ENCODE data around the gene SLC17A9.

The SLC17A9 gene

GRCh38 chr20:62990306-62990825 lies 37.9 kb downstream of the SLC17A9 start:
- TF ChIP-seq POLR2A (IDR thresholded peaks at IDR 0.05; ENCODE audit: low read length) (no peak), GATA1 (IDR thresholded peaks at IDR 0.05; ENCODE audit: low read depth, low read length) (no peak)
- no peak for DNase-seq

- TF ChIP-seq GATA1 (IDR thresholded peaks at IDR 0.05; ENCODE audit: low read depth, low read length) = no peak
- no peak for TF ChIP-seq POLR2A (IDR thresholded peaks at IDR 0.05; ENCODE audit: low read length)
- DNase-seq = no peak
Measured at GRCh38 chr20:62991196-62991807, 38.8 kb downstream of the SLC17A9 start.

- TF ChIP-seq POLR2A (IDR thresholded peaks at IDR 0.05; ENCODE audit: low read length) (no peak), GATA1 (IDR thresholded peaks at IDR 0.05; ENCODE audit: low read depth, low read length) (no peak)
- DNase-seq = no peak
Measured at GRCh38 chr20:62991863-62992262, 39.4 kb downstream of the SLC17A9 start.

- no peak for DNase-seq
- no peak for TF ChIP-seq GATA1 (IDR thresholded peaks at IDR 0.05; ENCODE audit: low read depth, low read length)
- TF ChIP-seq POLR2A (IDR thresholded peaks at IDR 0.05; ENCODE audit: low read length) = no peak
Measured at GRCh38 chr20:62993856-62994494, 41.5 kb downstream of the SLC17A9 start.

- no peak for TF ChIP-seq POLR2A (IDR thresholded peaks at IDR 0.05; ENCODE audit: low read length)
- TF ChIP-seq GATA1 (IDR thresholded peaks at IDR 0.05; ENCODE audit: low read depth, low read length) = no peak
- no peak for DNase-seq
Measured at GRCh38 chr20:62994869-62995281, 42.4 kb downstream of the SLC17A9 start.

- no peak for DNase-seq
Measured at GRCh38 chr20:62995481-62995880, 43.0 kb downstream of the SLC17A9 start.

GRCh38 chr20:62995898-62996595 lies 43.5 kb downstream of the SLC17A9 start:
- TF ChIP-seq GATA1 (IDR thresholded peaks at IDR 0.05; ENCODE audit: low read depth, low read length) (no peak), POLR2A (IDR thresholded peaks at IDR 0.05; ENCODE audit: low read length) (no peak)
- DNase-seq = no peak

More at GRCh38 chr20:62995481-62995880, 43.0 kb downstream of the SLC17A9 start:
- no peak for TF ChIP-seq POLR2A (IDR thresholded peaks at IDR 0.05; ENCODE audit: low read length)
- TF ChIP-seq GATA1 (IDR thresholded peaks at IDR 0.05; ENCODE audit: low read depth, low read length) = no peak

- DNase-seq = no peak
- TF ChIP-seq POLR2A (IDR thresholded peaks at IDR 0.05; ENCODE audit: low read length) (no peak), GATA1 (IDR thresholded peaks at IDR 0.05; ENCODE audit: low read depth, low read length) (no peak)
Measured at GRCh38 chr20:62996596-62996982, 44.1 kb downstream of the SLC17A9 start.

- DNase-seq = no peak
- TF ChIP-seq POLR2A (IDR thresholded peaks at IDR 0.05; ENCODE audit: low read length) (no peak), GATA1 (IDR thresholded peaks at IDR 0.05; ENCODE audit: low read depth, low read length) (no peak)
Measured at GRCh38 chr20:62997417-62998035, 45.0 kb downstream of the SLC17A9 start.

GRCh38 chr20:62998449-62998848 lies 45.9 kb downstream of the SLC17A9 start:
- no peak for DNase-seq
- TF ChIP-seq GATA1 (IDR thresholded peaks at IDR 0.05; ENCODE audit: low read depth, low read length) (no peak), POLR2A (IDR thresholded peaks at IDR 0.05; ENCODE audit: low read length) (no peak)

- TF ChIP-seq POLR2A (IDR thresholded peaks at IDR 0.05; ENCODE audit: low read length) (no peak), GATA1 (IDR thresholded peaks at IDR 0.05; ENCODE audit: low read depth, low read length) (no peak)
- no peak for DNase-seq
Measured at GRCh38 chr20:62999580-62999979, 47.1 kb downstream of the SLC17A9 start.

GRCh38 chr20:63000036-63000435 lies 47.5 kb downstream of the SLC17A9 start:
- TF ChIP-seq GATA1 (IDR thresholded peaks at IDR 0.05; ENCODE audit: low read depth, low read length) (no peak), POLR2A (IDR thresholded peaks at IDR 0.05; ENCODE audit: low read length) (no peak)
- DNase-seq = no peak

GRCh38 chr20:63000958-63001357 lies 48.4 kb downstream of the SLC17A9 start:
- no peak for DNase-seq
- TF ChIP-seq GATA1 (IDR thresholded peaks at IDR 0.05; ENCODE audit: low read depth, low read length) (no peak), POLR2A (IDR thresholded peaks at IDR 0.05; ENCODE audit: low read length) (no peak)

- DNase-seq = no peak
- TF ChIP-seq POLR2A (IDR thresholded peaks at IDR 0.05; ENCODE audit: low read length) = no peak
- no peak for TF ChIP-seq GATA1 (IDR thresholded peaks at IDR 0.05; ENCODE audit: low read depth, low read length)
Measured at GRCh38 chr20:63002511-63002910, 50.0 kb downstream of the SLC17A9 start.
